ENCODE data around the gene FBL. TPM values are rescaled to one million over a fixed set of nuclear protein-coding genes. Genes with fewer than 3 reads are reported as not detected.

FBL gene
- total and polyA plus RNA-seq, 2 of the 4 experiments (the other 2 are of a cell fraction): 259 to 446 TPM

GRCh38 chr19:39826311-39826945, 19.8 kb downstream of the FBL start:
- no peak overlapping the region for H3K4me3 ChIP-seq (ENCODE audit: insufficient read depth, low read depth, low read length)
- no peak overlapping the region for H3K27ac ChIP-seq (ENCODE audit: insufficient read depth, low read length)
- peak overlapping the region; percentile 20 for H2AK9ac ChIP-seq (replicated peaks; ENCODE audit: low read depth, low read length, poor library complexity)
- no peak overlapping the region for H2BK20ac ChIP-seq (ENCODE audit: low read depth, low read length)
- H2AFZ ChIP-seq (replicated peaks; ENCODE audit: low read length, poor library complexity): no peak overlapping the region
- no peak overlapping the region for H2AK5ac ChIP-seq (ENCODE audit: low read depth, low read length)
- dilution Hi-C loops (cut with HindIII; ENCODE audit: low sequenced_read_pairs, unreplicated experiment): no loop called here
- H3K4me1 ChIP-seq (ENCODE audit: control insufficient read depth, insufficient read depth, low read length): peaks cover 7% of the 10 kb centered on the region
- no TSS peak for BruUV-seq (replicated peaks)
- 90% methylated on average over 2 of the region's 35 CpGs; no CpG with 5 or more reads in 1 of the 2 experiments for WGBS, 2 experiments (ENCODE audit: extremely low coverage in 2 of 2, insufficient read length in 1 of 2)
- H3K9ac ChIP-seq (ENCODE audit: low read depth, low read length): no peak overlapping the region
- in situ Hi-C loops (cut with MboI; ENCODE audit: low sequenced_read_pairs): loop anchor here (25.0 kb wide), 1 partner anchor 389 kb away; the partner anchor contains the start of genes RPS16 and SUPT5H
- H3K27me3 ChIP-seq (ENCODE audit: control insufficient read depth, insufficient read depth, low read length): no peaks in the 10 kb centered on the region
- no peak overlapping the region for H3K23ac ChIP-seq (ENCODE audit: low read depth, low read length)
- H2BK5ac ChIP-seq (ENCODE audit: low read depth, low read length, poor library complexity, severe bottlenecking): no peak overlapping the region
- no peak for DNase-seq
- no peak overlapping the region for H3K18ac ChIP-seq (ENCODE audit: low read depth, low read length)
- H2BK120ac ChIP-seq (ENCODE audit: low read depth, low read length): no peak overlapping the region
- H2BK15ac ChIP-seq (ENCODE audit: low read depth, low read length): no peak overlapping the region
- ChIA-PET CTCF (no interaction called here), POLR2A (ENCODE audit: unreplicated experiment) (no interaction called here)
- H3K79me1 ChIP-seq (ENCODE audit: low read depth in 1 of 2, low read length in 2 of 2): peaks cover 8 to 26% of the 10 kb centered on the region in 2 experiments
- H4K8ac ChIP-seq (ENCODE audit: low read depth in 2 of 2, low read length in 2 of 2): no peak overlapping the region
- H4K5ac ChIP-seq (ENCODE audit: low read depth, low read length): no peak overlapping the region
- H3K4ac ChIP-seq (ENCODE audit: low read depth, low read length): no peak overlapping the region
- peaks cover 36% of the 10 kb centered on the region for H3K36me3 ChIP-seq (ENCODE audit: control insufficient read depth, insufficient read depth, low read length)
- no peaks in the 10 kb centered on the region for H3K9me3 ChIP-seq (ENCODE audit: control insufficient read depth, insufficient read depth, low read length)
- no peak overlapping the region for H3K4me2 ChIP-seq (ENCODE audit: low read depth, low read length)
- no peak overlapping the region for H4K91ac ChIP-seq (ENCODE audit: insufficient read depth, low read depth, low read length)
- TF ChIP-seq RFX5 (IDR thresholded peaks at IDR 0.05; ENCODE audit: low read depth, low read length): no peak
- no peak for TF ChIP-seq SMC3 (IDR thresholded peaks at IDR 0.05; ENCODE audit: low read depth, low read length)
- no peak for TF ChIP-seq CEBPB (IDR thresholded peaks at IDR 0.05; ENCODE audit: low read depth, low read length)
- TF ChIP-seq RAD21 (IDR thresholded peaks at IDR 0.05; ENCODE audit: low read length): no peak
- TF ChIP-seq CTCF (conservative IDR thresholded peaks at IDR 0.05; ENCODE audit: low read depth, low read length): no peak
- no peak for TF ChIP-seq FOS (IDR thresholded peaks at IDR 0.05; ENCODE audit: low read depth, low read length)
- TF ChIP-seq USF2 (IDR thresholded peaks at IDR 0.05; ENCODE audit: low read depth, low read length): no peak
- no peak for TF ChIP-seq MAZ (IDR thresholded peaks at IDR 0.05; ENCODE audit: borderline replicate concordance, low read depth, low read length)
- TF ChIP-seq POLR2A (IDR thresholded peaks at IDR 0.05; ENCODE audit: low read depth, low read length): no peak
- TF ChIP-seq CHD1 (IDR thresholded peaks at IDR 0.05; ENCODE audit: low read depth, low read length): no peak
- H3K9me1 ChIP-seq (ENCODE audit: insufficient read depth, low read length): peaks cover 13% of the 10 kb centered on the region; the same call in 1 of the 2 replicates
- ATAC-seq (ENCODE audit: low read depth): no peak
- no peak overlapping the region for H3K14ac ChIP-seq (replicated peaks; ENCODE audit: low read depth, low read length)
- intact Hi-C loops (cut with micrococcal nuclease): no loop called here
- H3K56ac ChIP-seq (ENCODE audit: extremely low read depth, insufficient read depth, low read length): no peak overlapping the region
- H4K20me1 ChIP-seq (ENCODE audit: insufficient read depth, low read length): no peaks in the 10 kb centered on the region; the same call in 1 of the 2 replicates
